HepG2 (cell line): ENCODE measurements around the gene MAN1B1. TPM values are rescaled to one million over a fixed set of nuclear protein-coding genes. Genes with fewer than 3 reads are reported as not detected.

Experiments
- BCLAF1 ChIP-seq: fragments of 450-650 bp; IDR thresholded peaks from 2 replicates; pipeline ENCODE4 v1.6.1; 2017; ENCODE audit warnings: mild to moderate bottlenecking
- BORCS8-MEF2B ChIP-seq: sonication (generic); formaldehyde crosslinking; IDR thresholded peaks from 2 replicates; pipeline ENCODE4 v1.8.0; 2022; ENCODE audit warnings: mild to moderate bottlenecking, missing genetic modification reagents
- CHD2 ChIP-seq: IDR thresholded peaks from 2 replicates; pipeline ENCODE4 v1.6.1; 2011; ENCODE audit warnings: low read depth, low read length, improper control_type of control experiment
- ETV5 ChIP-seq: IDR thresholded peaks from 2 replicates; pipeline ENCODE4 v1.6.1; 2018; ENCODE audit warnings: missing biosample characterization, missing genetic modification reagents, inconsistent platforms, borderline replicate concordance
- FOXO1 ChIP-seq: sonication (generic); formaldehyde crosslinking; IDR thresholded peaks from 2 replicates; pipeline ENCODE4 v1.4.0; 2020; ENCODE audit warnings: missing genetic modification reagents
- HMG20B ChIP-seq: conservative IDR thresholded peaks from 2 replicates; pipeline ENCODE4 v1.6.1; 2016; ENCODE audit warnings: missing genetic modification reagents, missing compliant biosample characterization
- MED8 ChIP-seq: sonication (generic); formaldehyde crosslinking; IDR thresholded peaks from 2 replicates; pipeline ENCODE4 v1.8.1; 2023; ENCODE audit warnings: mild to moderate bottlenecking, missing genetic modification reagents; ENCODE audit not compliant: insufficient replicate concordance
- MXD3 ChIP-seq: IDR thresholded peaks from 2 replicates; pipeline ENCODE4 v1.6.1; 2016; ENCODE audit warnings: mild to moderate bottlenecking, missing biosample characterization, missing genetic modification reagents
- NCOR1 ChIP-seq: fragments of 200-600 bp; sonication (generic); IDR thresholded peaks from 2 replicates; pipeline ENCODE4 v1.7.0; 2017; ENCODE audit warnings: antibody characterized with exemption, low read length, borderline replicate concordance
- ONECUT2 ChIP-seq: sonication (generic); formaldehyde crosslinking; IDR thresholded peaks from 2 replicates; pipeline ENCODE4 v1.4.0; 2020; ENCODE audit warnings: missing genetic modification reagents
- PCBP2 ChIP-seq: fragments of 200-400 bp; formaldehyde crosslinking; optimal IDR thresholded peaks from 2 replicates; pipeline ENCODE3; 2018; ENCODE audit warnings: low read length, low read depth; ENCODE audit not compliant: poor library complexity, severe bottlenecking
- POGK ChIP-seq: sonication (generic); formaldehyde crosslinking; conservative IDR thresholded peaks from 2 replicates; pipeline ENCODE4 v1.8.0; 2022; ENCODE audit warnings: mild to moderate bottlenecking, moderate library complexity, missing genetic modification reagents
- SNAPC4 ChIP-seq: sonication (generic); formaldehyde crosslinking; IDR thresholded peaks from 2 replicates; pipeline ENCODE4 v1.4.0; 2020; ENCODE audit warnings: mild to moderate bottlenecking, missing genetic modification reagents
- SUZ12 ChIP-seq: fragments of 150-350 bp; IDR thresholded peaks from 2 replicates; pipeline ENCODE4 v1.6.1; 2014; ENCODE audit warnings: low read depth, low read length
- TMF1 ChIP-seq: sonication (generic); formaldehyde crosslinking; IDR thresholded peaks from 2 replicates; pipeline ENCODE4 v1.8.1; 2022; ENCODE audit warnings: low read depth, missing genetic modification reagents
- ZBTB20 ChIP-seq: sonication (generic); formaldehyde crosslinking; IDR thresholded peaks from 2 replicates; pipeline ENCODE4 v1.8.1; 2023; ENCODE audit warnings: missing genetic modification reagents, low read depth, mild to moderate bottlenecking, borderline replicate concordance
- ZFP36L2 ChIP-seq: sonication (generic); formaldehyde crosslinking; IDR thresholded peaks from 2 replicates; pipeline ENCODE4 v1.4.0; 2020; ENCODE audit warnings: missing genetic modification reagents
- ZNF367 ChIP-seq: sonication (generic); formaldehyde crosslinking; IDR thresholded peaks from 2 replicates; pipeline ENCODE4 v1.4.0; 2020; ENCODE audit warnings: missing genetic modification reagents, borderline replicate concordance
- ZNF577 ChIP-seq: sonication (generic); formaldehyde crosslinking; IDR thresholded peaks from 2 replicates; pipeline ENCODE4 v1.4.0; 2020; ENCODE audit warnings: mild to moderate bottlenecking, low read depth, missing genetic modification reagents, borderline replicate concordance
- ZNF879 ChIP-seq: sonication (generic); formaldehyde crosslinking; IDR thresholded peaks from 2 replicates; pipeline ENCODE4 v1.8.1; 2023; ENCODE audit warnings: missing genetic modification reagents
- polyA plus RNA-seq, 8 experiments: library from polyadenylated mRNA; depleted of rRNA in 3 of 8; stranded (reverse) in 7 of 8; unstranded in 1 of 8; fragments of >200 nt; fragmentation: Illumina TruSeq in 4 of 8; extraction: Trizol in 4 of 8; gene quantifications; 2 replicates each; pipeline versions ENCODE4 v1.2.1 to v1.2.3, GENCODE V29; 2011 to 2016; ENCODE audit warnings: low read depth in 4 of 8, missing spikeins in 1 of 8, mixed read lengths in 1 of 8; ENCODE audit not compliant: insufficient read depth in 1 of 8
- total RNA-seq, 5 experiments: library from RNA; depleted of rRNA; stranded (reverse); fragments of >200 nt; fragmentation: Illumina TruSeq; extraction: Trizol; gene quantifications; 2 replicates each; pipeline ENCODE4 v1.2.3, GENCODE V29; 2016; ENCODE audit warnings: low read depth in 1 of 5

Gene MAN1B1
- total and polyA plus RNA-seq, 2 of the 13 experiments (the other 11 are each of a cell fraction or from before 2014, with no cell fraction given), result 48.9 to 59.5 TPM

GRCh38 chr9:137046088-137046787, 40.5 kb upstream of the MAN1B1 start, which contains the start of gene NPDC1 (continued):
- TF ChIP-seq FOXO1 (CRISPR knock-in tag) (0 out of 2 replicates have a peak, but pooled peaks have one; percentile 57), NCOR1 (no peak), TMF1 (CRISPR knock-in tag) (no peak), ETV5 (CRISPR knock-in tag) (peak; percentile 61), ONECUT2 (peak; percentile 19; the same call in 1 of the 2 replicates), MED8 (CRISPR knock-in tag) (no peak), HMG20B (peak; percentile 66; the same call in 1 of the 2 replicates), PCBP2 (no peak), ZNF367 (CRISPR knock-in tag) (peak; percentile 38; the same call in 1 of the 2 replicates), BCLAF1 (no peak), MXD3 (CRISPR knock-in tag) (no peak; the same call in 1 of the 2 replicates), POGK (CRISPR knock-in tag) (peak; percentile 72; the same call in 1 of the 2 replicates), SUZ12 (no peak), SNAPC4 (no peak), ZBTB20 (peak; percentile 73; the same call in 1 of the 2 replicates), ZNF577 (no peak), ZNF879 (0 out of 2 replicates have a peak, but pooled peaks have one; percentile 50), CHD2 (no peak), BORCS8-MEF2B (CRISPR knock-in tag) (peak; percentile 90), ZFP36L2 (CRISPR knock-in tag) (no peak)
